Stomach (tissue), 4 donors: ENCODE measurements around the gene ISG20L2.

ENCODE experiments used
- POLR2A ChIP-seq, 4 donors: fragments of 450-650 bp; IDR thresholded peaks; one replicate each; pipeline ENCODE4 v1.6.1; 2016; ENCODE audit warnings: antibody characterized with exemption in 4 of 4, control low read depth in 2 of 4, mild to moderate bottlenecking in 1 of 4, moderate library complexity in 1 of 4
- POLR2AphosphoS5 ChIP-seq, 3 donors: sonication (generic); formaldehyde crosslinking; IDR thresholded peaks; one replicate each; pipeline ENCODE4 v1.6.1; 2016; ENCODE audit warnings: antibody characterized with exemption in 3 of 3

- TF ChIP-seq POLR2A (IDR thresholded peaks at IDR 0.05): no peak
- TF ChIP-seq POLR2AphosphoS5 (IDR thresholded peaks at IDR 0.05): no peak
Observed at GRCh38 chr1:156676114-156676819, 52.3 kb downstream of the ISG20L2 start.
